Upper lobe of left lung (tissue), 6 donors: ENCODE data around the gene PRPF18. TPM values are rescaled to one million over a fixed set of nuclear protein-coding genes. Genes with fewer than 3 reads are reported as not detected.

ENCODE experiments used
- ATAC-seq, 2 donors: fragments of 200-7000 bp; cut with Tn5 transposase; one replicate each; pipeline ENCODE4 v1.9.1; 2022; ENCODE audit warnings: mild to moderate bottlenecking in 2 of 2, moderate library complexity in 2 of 2; ENCODE audit not compliant: low FRiP score in 2 of 2
- DNase-seq, 2 donors: peaks; one replicate each; pipeline ENCODE4 v3.0.0-alpha.2; 2019 to 2020
- H3K27ac ChIP-seq, 4 donors: fragments of 200-600 bp; sonication (generic); one replicate each; pipeline ENCODE4 v1.5.1; 2016 to 2019
- H3K27me3 ChIP-seq, 4 donors: fragments of 200-600 bp; sonication (generic); one replicate each; pipeline ENCODE4 v1.5.1; 2017 to 2019
- H3K36me3 ChIP-seq, 4 donors: fragments of 200-600 bp; sonication (generic); one replicate each; pipeline ENCODE4 v1.5.1; 2016 to 2019
- H3K4me1 ChIP-seq, 4 donors: fragments of 200-600 bp; sonication (generic); one replicate each; pipeline ENCODE4 v1.5.1; 2018 to 2019
- H3K4me3 ChIP-seq, 4 donors: fragments of 200-600 bp; sonication (generic); one replicate each; pipeline ENCODE4 v1.5.1; 2017 to 2019; ENCODE audit warnings: mild to moderate bottlenecking in 2 of 4, moderate library complexity in 1 of 4
- H3K9me3 ChIP-seq, 4 donors: fragments of 200-600 bp; sonication (generic); one replicate each; pipeline ENCODE4 v1.5.1; 2018 to 2019
- CTCF ChIP-seq, 6 experiments: fragments of 450-650 bp in 4 of 6; fragments of 200-600 bp in 2 of 6; sonication (generic) in 2 of 6; IDR thresholded peaks; one replicate each; pipeline ENCODE4 v1.5.1; 2016 to 2019; ENCODE audit warnings: antibody characterized with exemption in 6 of 6
- EP300 ChIP-seq, 4 donors: sonication (generic); formaldehyde crosslinking; IDR thresholded peaks; one replicate each; pipeline ENCODE4 v1.5.1; 2017; ENCODE audit warnings: antibody characterized with exemption in 4 of 4, control low read depth in 2 of 4
- POLR2A ChIP-seq, 4 donors: fragments of 450-650 bp; IDR thresholded peaks; one replicate each; pipeline ENCODE4 v1.5.1; 2016 to 2017; ENCODE audit warnings: antibody characterized with exemption in 4 of 4, mild to moderate bottlenecking in 2 of 4
- POLR2AphosphoS5 ChIP-seq, 2 donors: sonication (generic); formaldehyde crosslinking; IDR thresholded peaks; one replicate each; pipeline ENCODE4 v1.5.1; 2017; ENCODE audit warnings: antibody characterized with exemption in 2 of 2
- WGBS, 2 donors: methylation state at CpG; one replicate each; pipeline ENCODE4 v1.1.5; 2017 to 2018; 5-methylcytosine and 5-hydroxymethylcytosine counted together
- total RNA-seq, 6 donors: library from RNA; depleted of rRNA in 4 of 6; stranded (reverse); fragments of >200 nt in 4 of 6; gene quantifications; one replicate each; pipeline versions ENCODE4 v1.1.0 to v1.2.1, GENCODE V29; 2016 to 2021
- donor health status: DM: no; HTN: no; CAD: no; lungs with moderate emphysema.
- donor health status: DM: no; HTN: yes; CAD: no; lungs with severe emphysema.

PRPF18 gene
- total RNA-seq, 6 donors from 2014 or later: 14.4 to 50.3 (median 22.3) TPM

GRCh38 chr10:13632440-13632839 is 45.7 kb downstream of the PRPF18 start:
- H3K4me1 ChIP-seq: peaks cover 0 to 3% (median 0%) of the 10 kb centered on the region in 4 donors
- H3K27ac ChIP-seq: peak overlapping the region in 1 of 4 donors; percentile 0
- ATAC-seq: no peak
- H3K4me3 ChIP-seq: no peak overlapping the region
- H3K27me3 ChIP-seq: no peaks in the 10 kb centered on the region
- H3K36me3 ChIP-seq: peaks cover 0 to 27% (median 10%) of the 10 kb centered on the region in 4 donors
- TF ChIP-seq POLR2AphosphoS5 (IDR thresholded peaks at IDR 0.05) (no peak), CTCF (IDR thresholded peaks at IDR 0.05) (no peak), EP300 (IDR thresholded peaks at IDR 0.05) (no peak), POLR2A (IDR thresholded peaks at IDR 0.05) (no peak)
- no peaks in the 10 kb centered on the region for H3K9me3 ChIP-seq
- WGBS, 2 donors: 79 to 80% methylated on average over 3 of the region's 3 CpGs
- DNase-seq: no peak

- no peak for DNase-seq
Measured at GRCh38 chr10:13632884-13633440, 46.2 kb downstream of the PRPF18 start.

GRCh38 chr10:13633689-13634088 is 46.9 kb downstream of the PRPF18 start:
- Histone ChIP-seq H3K27ac (peak overlapping the region; percentile 0 to 56 (median 40)), H3K4me3 (no peak overlapping the region), H3K36me3 (peaks cover 0 to 25% (median 8%) of the 10 kb centered on the region in 4 donors), H3K27me3 (no peaks in the 10 kb centered on the region), H3K4me1 (peaks cover 0 to 2% (median 0%) of the 10 kb centered on the region in 4 donors), H3K9me3 (no peaks in the 10 kb centered on the region)
- DNase-seq (no peak), ATAC-seq (peak; percentile 28 to 76)
- 82 to 88% methylated on average over 7 of the region's 7 CpGs for WGBS, 2 donors
- TF ChIP-seq CTCF (IDR thresholded peaks at IDR 0.05) (no peak), POLR2AphosphoS5 (IDR thresholded peaks at IDR 0.05) (no peak), POLR2A (IDR thresholded peaks at IDR 0.05) (no peak), EP300 (IDR thresholded peaks at IDR 0.05) (no peak)

More at GRCh38 chr10:13632884-13633440, 46.2 kb downstream of the PRPF18 start:
- Histone ChIP-seq H3K36me3 (peaks cover 0 to 23% (median 7%) of the 10 kb centered on the region in 4 donors), H3K27me3 (no peaks in the 10 kb centered on the region), H3K27ac (peak overlapping the region; percentile 0 to 55 (median 40)), H3K9me3 (no peaks in the 10 kb centered on the region), H3K4me1 (peaks cover 0 to 3% (median 0%) of the 10 kb centered on the region in 4 donors), H3K4me3 (no peak overlapping the region)
- WGBS, 2 donors: 73 to 84% methylated on average over 5 of the region's 5 CpGs
- peak in 1 of 2 donors; percentile 20 for ATAC-seq
- TF ChIP-seq EP300 (IDR thresholded peaks at IDR 0.05) (no peak), POLR2A (IDR thresholded peaks at IDR 0.05) (no peak), CTCF (IDR thresholded peaks at IDR 0.05) (no peak), POLR2AphosphoS5 (IDR thresholded peaks at IDR 0.05) (no peak)

- TF ChIP-seq POLR2A (IDR thresholded peaks at IDR 0.05): no peak
- no peak for TF ChIP-seq EP300 (IDR thresholded peaks at IDR 0.05)
- TF ChIP-seq POLR2AphosphoS5 (IDR thresholded peaks at IDR 0.05): no peak
- no peak for TF ChIP-seq CTCF (IDR thresholded peaks at IDR 0.05)
- H3K27ac ChIP-seq: peak overlapping the region in 1 of 4 donors; percentile 56
- 82 to 87% methylated on average over 6 of the region's 6 CpGs for WGBS, 2 donors
- peaks cover 0 to 31% (median 8%) of the 10 kb centered on the region in 4 donors for H3K36me3 ChIP-seq
- H3K4me1 ChIP-seq: no peaks in the 10 kb centered on the region
- H3K4me3 ChIP-seq: no peak overlapping the region
- no peaks in the 10 kb centered on the region for H3K9me3 ChIP-seq
- peak in 1 of 2 donors; percentile 54 for ATAC-seq
- no peaks in the 10 kb centered on the region for H3K27me3 ChIP-seq
- no peak for DNase-seq
Measured at GRCh38 chr10:13634207-13634606, 47.4 kb downstream of the PRPF18 start.

GRCh38 chr10:13636776-13637175 is 50.0 kb downstream of the PRPF18 start:
- WGBS, 2 donors: 89 to 91% methylated on average over 4 of the region's 4 CpGs
- TF ChIP-seq CTCF (IDR thresholded peaks at IDR 0.05): no peak
- no peak for TF ChIP-seq POLR2A (IDR thresholded peaks at IDR 0.05)
- no peak for TF ChIP-seq POLR2AphosphoS5 (IDR thresholded peaks at IDR 0.05)
- TF ChIP-seq EP300 (IDR thresholded peaks at IDR 0.05): no peak

More at GRCh38 chr10:13636776-13637175, 50.0 kb downstream of the PRPF18 start:
- H3K4me1 ChIP-seq: no peaks in the 10 kb centered on the region
- H3K27me3 ChIP-seq: no peaks in the 10 kb centered on the region
- H3K4me3 ChIP-seq: no peak overlapping the region
- H3K27ac ChIP-seq: no peak overlapping the region
- peaks cover 0 to 2% (median under 1%) of the 10 kb centered on the region in 4 donors for H3K9me3 ChIP-seq
- DNase-seq: no peak
- no peak for ATAC-seq
- H3K36me3 ChIP-seq: peaks cover 0 to 24% (median 4%) of the 10 kb centered on the region in 4 donors
